CD14-positive monocyte (primary cell): ENCODE measurements around the gene ANKRD31. TPM values are rescaled to one million over a fixed set of nuclear protein-coding genes. Genes with fewer than 3 reads are reported as not detected.

Experiments
- DNase-seq, 3 donors: peaks; one replicate each; pipeline ENCODE4 v3.0.0-alpha.2; 2011 to 2022
- H2AFZ ChIP-seq: 2 replicates; pipeline ENCODE4 v1.6.0; 2012; ENCODE audit warnings: mild to moderate bottlenecking, low read depth, low read length, inconsistent platforms; ENCODE audit not compliant: insufficient read depth, poor library complexity, severe bottlenecking
- H3K27ac ChIP-seq, 2 donors: 1 replicate in 1 of 2; 2 replicates in 1 of 2; pipeline ENCODE4 v1.5.1; 2012 to 2013; ENCODE audit warnings: low read length in 2 of 2, control low read depth in 1 of 2, inconsistent platforms in 1 of 2, low read depth in 1 of 2, mild to moderate bottlenecking in 1 of 2
- H3K27me3 ChIP-seq, 2 donors: one replicate each; pipeline versions ENCODE4 v1.6.0 to v1.6.1; 2011 to 2013; ENCODE audit warnings: low read length in 2 of 2; ENCODE audit not compliant: control insufficient read depth in 2 of 2, insufficient read depth in 2 of 2
- H3K36me3 ChIP-seq, 2 donors: replicated peaks in 1 of 2; 1 replicate in 1 of 2; 2 replicates in 1 of 2; pipeline versions ENCODE4 v1.5.1 to v1.6.1; 2012 to 2013; ENCODE audit warnings: low read length in 2 of 2, control low read depth in 1 of 2, inconsistent platforms in 1 of 2, mild to moderate bottlenecking in 1 of 2; ENCODE audit not compliant: insufficient read depth in 2 of 2, control insufficient read depth in 1 of 2
- H3K4me1 ChIP-seq, 2 donors: 1 replicate in 1 of 2; 2 replicates in 1 of 2; pipeline versions ENCODE4 v1.5.1 to v1.6.1; 2012 to 2013; ENCODE audit warnings: low read length in 2 of 2, control low read depth in 1 of 2, inconsistent platforms in 1 of 2, mild to moderate bottlenecking in 1 of 2, moderate library complexity in 1 of 2; ENCODE audit not compliant: insufficient read depth in 2 of 2, control insufficient read depth in 1 of 2
- H3K4me2 ChIP-seq: replicated peaks from 2 replicates; pipeline ENCODE3; 2012; ENCODE audit warnings: low read length, moderate library complexity, mild to moderate bottlenecking; ENCODE audit not compliant: poor library complexity, severe bottlenecking; ENCODE audit errors: extremely low read depth
- H3K4me3 ChIP-seq, 3 experiments: fragments of 200-600 bp in 1 of 3; sonication (generic) in 1 of 3; replicated peaks in 1 of 3; 1 replicate in 2 of 3; 2 replicates in 1 of 3; pipeline ENCODE4 v1.5.1; 2011 to 2013; ENCODE audit warnings: low read length in 3 of 3, mild to moderate bottlenecking in 3 of 3, control low read depth in 2 of 3, low read depth in 2 of 3, inconsistent platforms in 1 of 3, moderate library complexity in 1 of 3
- H3K79me2 ChIP-seq: 2 replicates; pipeline ENCODE4 v1.6.0; 2012; ENCODE audit warnings: mild to moderate bottlenecking, control low read depth, inconsistent platforms, low read length, moderate library complexity; ENCODE audit not compliant: insufficient read depth
- H3K9ac ChIP-seq: 2 replicates; pipeline ENCODE4 v1.6.0; 2017; ENCODE audit warnings: low read length, mild to moderate bottlenecking; ENCODE audit not compliant: insufficient read depth, poor library complexity, severe bottlenecking
- H3K9me3 ChIP-seq, 2 donors: replicated peaks in 1 of 2; 1 replicate in 1 of 2; 2 replicates in 1 of 2; pipeline versions ENCODE4 v1.5.1 to v1.6.1; 2012 to 2013; ENCODE audit warnings: low read length in 2 of 2, control low read depth in 1 of 2; ENCODE audit not compliant: control insufficient read depth in 1 of 2, insufficient read depth in 1 of 2
- H4K20me1 ChIP-seq: 2 replicates; pipeline ENCODE4 v1.6.0; 2012; ENCODE audit warnings: mild to moderate bottlenecking, low read length, control low read depth, moderate library complexity; ENCODE audit not compliant: insufficient read depth
- H3K27ac Mint-ChIP-seq, 7 donors: one replicate each; pipeline ENCODE4 v1.8.0; 2020; ENCODE audit warnings: mild to moderate bottlenecking in 7 of 7, mixed read lengths in 7 of 7, moderate library complexity in 6 of 7, inconsistent platforms in 2 of 7
- H3K27me3 Mint-ChIP-seq, 3 donors: one replicate each; pipeline ENCODE4 v1.8.0; 2021 to 2022; ENCODE audit warnings: low read depth in 3 of 3, mild to moderate bottlenecking in 3 of 3, mixed read lengths in 3 of 3, moderate library complexity in 3 of 3, inconsistent platforms in 1 of 3
- H3K36me3 Mint-ChIP-seq, 2 donors: one replicate each; pipeline ENCODE4 v1.8.0; 2020; ENCODE audit warnings: mixed read lengths in 2 of 2, inconsistent platforms in 1 of 2, mild to moderate bottlenecking in 1 of 2
- H3K4me1 Mint-ChIP-seq: one replicate; pipeline ENCODE4 v1.8.0; 2020; ENCODE audit warnings: mild to moderate bottlenecking, mixed read lengths
- H3K4me3 Mint-ChIP-seq, 2 donors: one replicate each; pipeline ENCODE4 v1.8.0; 2020; ENCODE audit warnings: mild to moderate bottlenecking in 2 of 2, mixed read lengths in 2 of 2, moderate library complexity in 1 of 2
- H3K9me3 Mint-ChIP-seq, 7 donors: one replicate each; pipeline ENCODE4 v1.8.0; 2020 to 2022; ENCODE audit warnings: mixed read lengths in 7 of 7, mild to moderate bottlenecking in 6 of 7, moderate library complexity in 6 of 7, inconsistent platforms in 2 of 7
- CTCF ChIP-seq: fragments of 200-600 bp; IDR thresholded peaks from one replicate; pipeline ENCODE4 v1.8.0; 2022; ENCODE audit warnings: antibody characterized with exemption, mild to moderate bottlenecking
- WGBS: methylation state at CpG from one replicate; pipeline ENCODE4 v1.1.5; 2013; ENCODE audit warnings: missing lambda C conversion rate; ENCODE audit not compliant: insufficient coverage; 5-methylcytosine and 5-hydroxymethylcytosine counted together
- intact Hi-C, 2 donors: fragments of 100-400 bp; cut with micrococcal nuclease; formaldehyde crosslinking; loops; one replicate each; pipeline versions ENCODE4 v1.15.0 to v1.15.1; 2023
- polyA plus RNA-seq, 3 donors: library from polyadenylated mRNA; depleted of rRNA in 1 of 3; unstranded in 2 of 3; stranded (reverse) in 1 of 3; fragments of 300-500 nt in 2 of 3; fragments of >200 nt in 1 of 3; fragmentation: Illumina TruSeq in 2 of 3; gene quantifications; 1 replicate in 2 of 3; 2 replicates in 1 of 3; pipeline ENCODE4 v1.2.3, GENCODE V29; 2012 to 2021

ANKRD31 gene
- polyA plus RNA-seq, 3 donors = 0.05 TPM; not detected in 2

- TF ChIP-seq CTCF = no peak
These were observed 194.2 kb downstream of the ANKRD31 start for GRCh38 chr5:75042522-75042921.

GRCh38 chr5:75040973-75041372, 195.7 kb downstream of the ANKRD31 start:
- Histone ChIP-seq H3K9ac (no peak overlapping the region), H3K9me3 (no peaks in the 10 kb centered on the region), H3K4me3 (no peak overlapping the region), H2AFZ (no peak overlapping the region), H3K27me3 (no peaks in the 10 kb centered on the region), H3K36me3 (no peaks in the 10 kb centered on the region), H3K4me1 (peaks cover 0 to 4% of the 10 kb centered on the region in 2 donors), H3K4me2 (no peak overlapping the region), H3K27ac (no peak overlapping the region), H4K20me1 (no peaks in the 10 kb centered on the region), H3K79me2 (no peaks in the 10 kb centered on the region)
- Mint-ChIP-seq H3K4me3 (no peak overlapping the region), H3K4me1 (peaks cover 7% of the 10 kb centered on the region), H3K27ac (no peak overlapping the region), H3K27me3 (peaks cover 0 to 3% (median 1%) of the 10 kb centered on the region in 3 donors), H3K36me3 (no peaks in the 10 kb centered on the region), H3K9me3 (peaks cover 0 to 2% (median 0%) of the 10 kb centered on the region in 7 donors)
- no peak for TF ChIP-seq CTCF
- intact Hi-C loops = no loop called here
- no peak for DNase-seq
- WGBS = 19% methylated on average over 3 of the region's 4 CpGs

More at GRCh38 chr5:75042522-75042921, 194.2 kb downstream of the ANKRD31 start:
- H3K27ac ChIP-seq = no peak overlapping the region
- Mint-ChIP-seq H3K36me3 (no peaks in the 10 kb centered on the region), H3K9me3 (peaks cover 0 to 2% (median 0%) of the 10 kb centered on the region in 7 donors), H3K27me3 (peaks cover 4 to 5% (median 5%) of the 10 kb centered on the region in 3 donors), H3K4me1 (peaks cover 7% of the 10 kb centered on the region), H3K27ac (no peak overlapping the region), H3K4me3 (no peak overlapping the region)
- no peak overlapping the region for H3K4me2 ChIP-seq
- no peaks in the 10 kb centered on the region for H3K9me3 ChIP-seq
- no peak overlapping the region for H3K4me3 ChIP-seq
- H3K4me1 ChIP-seq = peaks cover 0 to 4% of the 10 kb centered on the region in 2 donors
- H3K9ac ChIP-seq = no peak overlapping the region
- WGBS = 100% methylated on average over 1 of the region's 1 CpG
- intact Hi-C loops = no loop called here
- no peaks in the 10 kb centered on the region for H3K27me3 ChIP-seq
- H2AFZ ChIP-seq = no peak overlapping the region
- H3K36me3 ChIP-seq = no peaks in the 10 kb centered on the region
- DNase-seq = no peak
- no peaks in the 10 kb centered on the region for H3K79me2 ChIP-seq
- no peaks in the 10 kb centered on the region for H4K20me1 ChIP-seq
